Hepatocyte (in vitro differentiated cells): ENCODE results near the gene EEPD1.

Experiments used
- EZH2phosphoT487 ChIP-seq: fragments of 200-600 bp; sonication (generic); IDR thresholded peaks from one replicate; pipeline ENCODE4 v1.6.1; 2018; ENCODE audit warnings: antibody characterized with exemption, mild to moderate bottlenecking, low read depth, moderate library complexity; ENCODE audit not compliant: unreplicated experiment, severe bottlenecking
- TF ChIP-seq, protein P1 (sequence below): fragments of 200-600 bp; sonication (generic); IDR thresholded peaks from 2 replicates; pipeline ENCODE4 v1.5.1; 2016; ENCODE audit warnings: antibody characterized with exemption, mild to moderate bottlenecking; ENCODE audit not compliant: poor library complexity

DNA sequence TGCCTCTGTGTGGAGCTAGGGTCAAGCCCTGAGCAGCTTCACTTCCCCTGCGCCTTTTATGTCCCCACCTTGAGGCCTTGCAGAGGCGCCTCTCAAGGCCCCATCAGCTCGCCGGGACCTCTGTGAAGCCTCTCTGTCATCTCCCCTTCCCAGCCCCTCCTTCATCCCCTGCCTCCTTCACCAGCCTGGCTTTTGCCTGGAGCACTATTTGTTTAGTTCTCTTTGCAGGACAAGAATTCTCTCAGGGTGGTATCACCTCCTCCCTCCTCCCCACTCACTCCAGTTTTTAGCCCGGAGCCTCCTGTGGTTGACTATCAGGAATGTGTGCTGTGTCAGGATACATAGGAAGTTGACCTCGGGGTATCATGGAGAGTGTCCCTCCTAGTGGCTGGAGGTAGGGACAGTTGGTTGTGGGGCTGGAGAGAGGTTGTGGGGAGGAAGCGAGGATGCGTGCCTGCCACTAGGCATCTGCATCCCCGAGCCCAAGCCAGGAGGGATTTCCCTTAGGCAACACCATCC lies 146.8 kb downstream of the EEPD1 start:
- TF ChIP-seq, protein P1, sequence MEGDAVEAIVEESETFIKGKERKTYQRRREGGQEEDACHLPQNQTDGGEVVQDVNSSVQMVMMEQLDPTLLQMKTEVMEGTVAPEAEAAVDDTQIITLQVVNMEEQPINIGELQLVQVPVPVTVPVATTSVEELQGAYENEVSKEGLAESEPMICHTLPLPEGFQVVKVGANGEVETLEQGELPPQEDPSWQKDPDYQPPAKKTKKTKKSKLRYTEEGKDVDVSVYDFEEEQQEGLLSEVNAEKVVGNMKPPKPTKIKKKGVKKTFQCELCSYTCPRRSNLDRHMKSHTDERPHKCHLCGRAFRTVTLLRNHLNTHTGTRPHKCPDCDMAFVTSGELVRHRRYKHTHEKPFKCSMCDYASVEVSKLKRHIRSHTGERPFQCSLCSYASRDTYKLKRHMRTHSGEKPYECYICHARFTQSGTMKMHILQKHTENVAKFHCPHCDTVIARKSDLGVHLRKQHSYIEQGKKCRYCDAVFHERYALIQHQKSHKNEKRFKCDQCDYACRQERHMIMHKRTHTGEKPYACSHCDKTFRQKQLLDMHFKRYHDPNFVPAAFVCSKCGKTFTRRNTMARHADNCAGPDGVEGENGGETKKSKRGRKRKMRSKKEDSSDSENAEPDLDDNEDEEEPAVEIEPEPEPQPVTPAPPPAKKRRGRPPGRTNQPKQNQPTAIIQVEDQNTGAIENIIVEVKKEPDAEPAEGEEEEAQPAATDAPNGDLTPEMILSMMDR: no peak
- no peak for TF ChIP-seq EZH2phosphoT487
